GM21737 (cell line): ENCODE data around the gene FCF1.
A peak's percentile ranks its signal among the peaks of the same experiment; 100 is the strongest.

Source experiments
- ATAC-seq: cut with Tn5 transposase; IDR thresholded peaks from one replicate; pipeline ENCODE4 v1.9.1; 2021; ENCODE audit warnings: mild to moderate bottlenecking, moderate library complexity; ENCODE audit not compliant: unreplicated experiment

FCF1 gene, protein sequence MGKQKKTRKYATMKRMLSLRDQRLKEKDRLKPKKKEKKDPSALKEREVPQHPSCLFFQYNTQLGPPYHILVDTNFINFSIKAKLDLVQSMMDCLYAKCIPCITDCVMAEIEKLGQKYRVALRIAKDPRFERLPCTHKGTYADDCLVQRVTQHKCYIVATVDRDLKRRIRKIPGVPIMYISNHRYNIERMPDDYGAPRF

DNA sequence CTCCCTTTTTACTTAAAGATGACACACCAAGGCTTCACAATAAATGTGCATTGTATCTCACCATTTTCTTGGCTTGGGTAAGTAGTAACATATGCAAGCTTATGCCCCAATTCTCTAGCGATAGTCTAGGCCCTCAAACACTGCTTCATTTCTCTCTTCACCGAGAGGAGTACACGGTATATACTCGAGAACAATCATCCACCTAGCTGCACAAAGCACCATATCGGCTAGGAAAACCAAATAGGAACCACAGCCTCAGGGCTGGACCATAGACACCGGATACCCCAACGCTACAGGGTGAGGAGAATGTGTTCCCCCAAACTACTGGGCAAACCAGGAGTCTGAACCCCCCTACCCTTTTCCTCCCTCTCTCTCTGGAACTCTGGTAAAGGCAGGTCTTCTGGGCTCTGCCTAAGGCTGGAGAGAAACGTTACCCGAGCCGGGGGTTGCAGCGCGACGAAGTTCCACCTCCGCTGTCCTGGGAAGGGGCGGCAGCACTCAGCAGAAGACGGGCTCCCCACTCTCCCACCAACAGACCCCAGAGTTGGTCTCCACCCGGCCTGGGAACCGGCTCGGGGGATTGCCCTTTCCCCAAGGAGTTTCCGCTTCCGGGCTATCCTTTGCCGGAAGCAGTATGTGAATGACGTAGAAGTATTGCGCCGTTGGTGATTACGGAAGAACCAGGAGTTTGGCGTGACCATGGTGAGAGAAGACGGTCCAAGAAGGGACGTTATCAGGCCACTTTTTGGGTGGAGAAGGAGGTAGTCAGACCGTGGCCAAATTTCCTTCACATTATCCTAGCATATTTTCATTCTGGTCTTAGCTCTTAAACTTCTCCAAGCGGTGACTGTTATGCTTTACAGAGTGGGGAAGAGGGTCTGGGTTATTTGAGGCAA lies at the start of gene FCF1, which contains the start of gene AREL1:
FCF1 (plus strand) TSS at position 646 of the 896 bp plus-strand sequence; CDS start at position 700, 54 bp downstream.
AREL1 (minus strand) TSS at position 582 of the 896 bp plus-strand sequence. CDS start 27,465 bp downstream, outside the sequence.
- ATAC-seq = peak; percentile 92

DNA sequence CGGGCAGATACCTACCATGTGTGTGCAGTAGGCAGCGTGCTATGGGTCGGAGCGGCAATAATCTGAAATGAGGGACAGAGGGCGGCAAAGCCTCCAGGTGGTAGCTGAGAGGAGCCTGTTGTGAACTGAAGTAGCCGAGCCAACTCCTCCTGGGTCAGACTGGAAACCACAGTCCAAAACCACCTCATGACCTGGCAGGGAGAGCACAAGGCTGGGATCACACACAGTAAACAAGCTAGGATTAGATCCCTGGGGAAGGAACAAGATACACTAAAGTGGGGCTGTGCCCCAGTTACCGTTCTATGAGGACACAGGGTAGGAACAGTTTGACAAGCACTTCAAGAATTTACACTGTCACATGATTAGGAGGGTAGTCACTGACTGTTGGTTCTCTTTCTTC lies 49.1 kb upstream of the FCF1 start:
- ATAC-seq = no peak

DNA sequence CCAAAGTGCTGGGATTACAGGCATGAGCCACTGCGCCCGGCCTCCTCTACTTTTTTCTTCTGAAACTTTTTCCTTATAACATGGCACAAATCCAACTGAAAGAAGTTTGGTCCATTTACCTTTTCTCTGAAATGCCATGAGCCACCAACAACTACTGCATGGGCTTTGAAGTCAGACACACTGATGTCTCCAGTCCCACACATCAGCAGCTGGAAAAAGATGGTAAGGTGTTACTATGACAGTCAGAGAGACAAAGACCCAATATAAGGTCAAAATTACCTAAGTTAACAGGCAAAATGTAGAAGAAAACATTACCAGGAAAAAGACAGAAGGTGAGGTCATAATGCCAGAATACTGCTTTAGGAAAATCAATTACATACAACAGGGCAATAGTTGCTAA lies 48.2 kb upstream of the FCF1 start:
- no peak for ATAC-seq

DNA sequence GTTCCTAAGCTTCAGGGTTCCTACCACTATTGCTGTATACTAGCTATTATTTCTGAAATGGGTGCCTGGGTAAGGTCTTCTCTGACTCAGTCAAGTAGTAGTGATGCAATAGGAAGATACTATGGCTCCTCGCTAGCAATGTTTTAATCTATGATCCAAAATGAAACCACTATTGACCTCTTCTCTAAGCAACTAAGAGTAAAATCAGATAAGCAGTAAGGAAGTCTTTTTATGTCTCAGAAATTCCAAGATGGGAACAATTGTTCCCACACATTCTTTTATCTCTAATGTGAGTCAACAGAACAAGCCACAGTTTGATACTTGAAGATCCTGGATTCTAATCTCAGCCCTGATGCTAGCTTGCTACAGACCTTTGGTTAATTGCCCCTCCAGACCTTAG lies 45.2 kb upstream of the FCF1 start:
- ATAC-seq = no peak

DNA sequence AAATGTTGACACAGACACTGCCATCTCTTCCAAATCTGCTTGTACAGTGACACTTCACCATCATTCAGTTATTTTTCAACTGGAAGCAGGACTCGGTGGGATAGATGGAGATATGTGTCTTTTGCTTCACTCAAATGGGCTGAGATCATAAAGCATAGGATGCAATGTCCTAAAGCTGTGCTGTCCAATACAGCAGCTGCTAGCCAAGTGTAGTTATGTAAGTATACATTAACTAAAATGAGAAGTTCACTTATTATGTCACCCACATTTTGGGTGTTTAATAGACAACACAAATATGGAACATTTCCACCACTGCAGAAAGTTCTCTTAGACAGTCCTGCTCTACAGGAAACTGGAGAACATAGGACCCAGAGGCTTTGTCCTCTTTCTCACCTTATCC lies 43.7 kb upstream of the FCF1 start:
- ATAC-seq = no peak

DNA sequence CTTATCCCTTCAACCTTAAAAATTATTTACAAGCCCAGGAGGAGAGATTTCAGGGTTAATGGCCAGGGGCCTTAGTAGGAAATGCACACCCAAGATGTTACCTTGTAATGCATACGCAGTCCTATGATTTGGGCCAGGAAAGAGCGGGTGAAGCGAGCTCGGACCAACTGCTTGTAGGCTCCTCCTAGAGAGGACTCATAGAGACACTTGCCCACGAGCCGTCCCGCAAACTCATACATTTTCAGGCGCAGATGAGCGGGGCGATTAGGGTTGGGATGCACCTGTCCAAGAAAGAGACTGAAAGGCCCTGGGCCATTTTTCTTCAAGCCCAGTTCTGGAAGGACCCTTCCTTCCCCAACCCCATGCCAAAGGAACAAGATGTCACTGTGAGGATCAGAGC lies 43.1 kb upstream of the FCF1 start:
- ATAC-seq = no peak

DNA sequence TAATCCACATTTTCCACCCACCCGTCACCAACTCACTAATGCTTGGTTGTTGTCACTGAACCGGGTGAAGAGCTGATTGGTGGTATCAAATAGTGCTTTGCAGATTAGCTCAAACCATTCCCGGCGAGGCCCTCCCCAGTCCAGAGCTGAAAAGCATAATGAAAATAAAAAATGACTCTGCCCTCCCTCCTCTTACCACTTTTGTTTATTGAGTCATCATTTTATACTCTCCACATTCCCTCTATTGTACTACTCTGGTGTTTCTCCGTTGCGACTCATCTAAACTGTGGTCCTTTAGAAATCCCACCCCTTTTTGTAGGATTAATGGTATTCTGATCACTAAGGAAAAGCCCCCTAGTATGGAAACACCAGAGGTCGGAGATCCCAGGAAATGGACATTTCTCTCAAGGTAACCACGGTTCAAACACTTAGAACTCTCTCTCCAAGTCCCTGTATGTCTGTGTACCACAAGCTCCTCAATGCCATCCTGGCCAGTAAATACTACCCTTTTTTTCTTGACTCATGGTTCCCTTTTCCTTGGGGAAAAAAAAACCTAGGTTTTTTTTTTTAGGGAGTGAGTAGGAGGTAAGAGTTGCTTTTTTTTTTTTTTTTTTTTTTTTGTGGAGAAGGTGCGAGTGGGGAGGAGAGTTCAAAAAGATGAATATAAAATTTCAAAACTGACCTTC lies 42.1 kb upstream of the FCF1 start:
- ATAC-seq = no peak

DNA sequence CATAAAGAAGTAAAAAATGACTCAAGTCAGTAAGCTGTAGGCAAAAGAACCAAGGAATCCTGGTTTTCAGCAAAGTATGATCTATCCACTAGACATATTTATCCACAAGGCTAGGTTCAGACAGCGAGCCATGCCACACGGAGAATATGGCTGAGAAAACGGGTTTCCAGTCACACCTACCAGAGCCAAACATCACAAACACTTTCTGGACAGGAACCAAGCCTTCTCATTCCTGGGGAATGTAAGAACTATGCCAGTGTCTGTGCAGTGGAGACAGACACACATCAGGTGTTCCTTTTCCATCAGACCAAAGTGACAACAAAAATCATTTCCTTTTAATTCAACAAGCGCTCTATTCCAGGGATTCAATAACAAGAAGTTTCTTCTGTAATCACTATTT lies 41.2 kb upstream of the FCF1 start:
- no peak for ATAC-seq

DNA sequence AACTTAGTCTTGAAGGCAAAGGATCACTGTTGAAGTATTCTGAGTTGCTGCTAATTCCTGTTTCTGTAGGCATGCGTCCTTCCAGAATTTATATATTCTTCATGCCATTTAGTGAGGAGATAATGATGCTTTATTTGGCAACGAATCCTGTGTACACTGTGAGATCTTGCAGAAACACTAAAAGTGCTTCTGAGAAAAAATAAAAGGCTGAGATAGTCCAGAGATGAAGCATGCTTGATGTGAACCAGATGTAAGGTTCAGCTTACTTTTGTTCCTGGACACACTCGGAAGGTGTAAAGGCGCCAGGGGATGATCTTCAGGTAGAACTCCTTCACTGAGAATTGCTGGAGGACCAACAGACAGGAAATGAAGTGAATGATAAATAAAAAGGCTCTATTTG lies 39.2 kb upstream of the FCF1 start:
- ATAC-seq = no peak

DNA sequence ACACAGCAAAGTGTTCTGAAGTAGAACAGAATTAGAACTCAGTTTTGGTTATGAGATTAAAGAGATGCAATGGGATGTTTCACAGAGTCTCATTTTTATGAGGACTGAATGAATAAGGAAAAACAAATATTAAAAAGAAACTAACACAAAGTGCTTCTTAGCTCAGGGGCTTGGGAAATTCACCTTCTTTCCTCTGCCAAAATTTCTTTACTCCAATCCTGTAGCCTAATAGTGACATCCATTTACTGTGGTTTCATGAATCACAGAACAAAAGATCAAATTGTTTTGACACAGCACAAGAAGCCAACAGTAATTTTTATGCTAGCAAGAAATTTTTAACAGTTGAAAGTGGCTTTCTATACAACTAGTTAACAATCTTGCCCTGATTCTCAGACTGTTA lies 37.7 kb upstream of the FCF1 start:
- ATAC-seq = no peak

DNA sequence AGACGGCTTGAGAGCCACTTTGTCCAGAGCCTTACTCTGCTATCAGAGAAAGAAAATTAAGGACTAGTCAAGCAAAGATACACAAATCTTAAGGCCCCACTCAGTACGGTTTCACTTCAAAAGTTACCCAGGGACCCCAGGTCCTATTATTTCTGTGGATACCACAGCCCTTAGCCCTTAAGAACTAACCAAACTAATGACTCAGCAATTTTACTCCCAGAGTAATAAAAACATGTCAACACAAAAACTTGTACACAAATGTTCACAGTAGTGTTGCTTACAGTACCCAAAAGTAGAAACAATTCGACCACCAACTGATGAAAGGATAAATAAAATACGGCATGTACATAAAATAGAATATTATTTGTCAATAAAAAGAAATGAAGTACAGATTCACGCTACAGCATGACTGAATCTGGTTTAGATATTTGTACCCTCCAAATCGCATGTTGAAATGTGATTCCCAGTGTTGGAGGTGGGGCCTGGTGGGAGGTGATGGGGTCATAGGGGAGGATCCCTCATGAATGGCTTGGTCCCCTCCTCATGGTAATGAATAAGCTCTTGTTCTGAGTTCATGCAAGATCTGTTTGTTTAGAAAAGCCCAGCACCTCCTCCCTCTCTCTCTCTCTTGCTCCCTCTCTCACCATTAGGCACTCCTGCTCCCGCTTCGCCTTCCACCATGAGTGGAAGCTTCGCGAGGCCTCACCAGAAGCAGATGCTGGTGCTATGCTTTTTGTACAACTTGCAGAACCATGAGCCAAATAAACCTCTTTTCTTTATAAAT lies 30.6 kb upstream of the FCF1 start:
- no peak for ATAC-seq

DNA sequence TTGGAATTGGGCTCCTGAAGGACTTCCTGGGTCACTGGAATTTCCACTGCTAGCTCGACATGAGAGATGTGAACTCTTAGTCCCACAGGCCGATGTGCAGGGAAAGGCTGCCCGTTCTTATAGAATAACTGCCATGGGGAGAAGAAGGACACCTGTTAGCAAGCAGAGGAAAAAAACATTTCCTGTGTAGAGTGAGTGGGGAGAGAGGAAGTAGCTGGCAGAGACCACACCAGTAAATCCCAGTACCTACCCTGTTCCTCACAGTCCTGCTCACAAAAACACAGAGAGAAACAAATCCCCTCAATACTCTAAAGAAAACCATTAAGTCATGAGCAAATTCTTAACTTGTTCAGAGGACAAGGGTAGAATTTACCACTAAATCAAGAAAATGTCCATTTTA lies 29.5 kb upstream of the FCF1 start:
- ATAC-seq = no peak

DNA sequence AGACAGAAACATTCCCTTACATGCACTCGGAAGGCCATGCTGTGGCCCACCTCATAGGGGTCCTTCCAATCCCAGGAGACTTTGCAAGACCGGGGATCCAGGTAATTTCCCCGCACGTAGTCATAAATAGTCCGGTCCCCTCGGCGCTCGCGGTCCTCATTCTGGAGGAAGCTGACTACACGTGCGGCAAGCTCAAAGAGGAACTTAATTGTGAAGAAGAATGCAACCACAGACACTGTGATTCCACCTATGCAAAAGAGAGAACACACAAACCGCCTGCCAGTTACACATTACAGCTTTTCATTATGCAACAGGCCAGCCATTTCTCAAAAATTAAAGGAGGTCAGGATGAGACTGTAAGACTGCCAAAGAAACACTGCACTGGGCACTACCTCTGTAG lies 28.5 kb upstream of the FCF1 start:
- peak; percentile 68 for ATAC-seq

DNA sequence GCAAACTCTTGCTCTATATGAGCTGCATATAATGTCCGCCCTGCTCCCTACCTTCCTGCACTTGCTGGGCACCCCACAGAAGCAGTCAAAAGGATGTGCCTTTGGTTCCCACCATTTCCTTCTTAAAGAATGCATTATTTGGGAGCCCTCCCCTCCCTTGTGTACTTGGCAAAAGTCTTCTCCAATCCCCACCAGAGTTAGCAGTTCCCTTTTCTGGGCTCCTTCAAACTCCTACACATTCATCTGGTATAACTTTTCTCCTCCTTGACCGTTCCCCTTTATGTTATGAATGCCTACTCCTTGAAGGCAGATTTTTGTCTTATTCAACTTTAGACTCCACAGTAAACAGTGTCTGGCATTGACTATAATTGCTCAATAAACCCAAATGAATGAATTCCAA lies 27.9 kb upstream of the FCF1 start:
- no peak for ATAC-seq

DNA sequence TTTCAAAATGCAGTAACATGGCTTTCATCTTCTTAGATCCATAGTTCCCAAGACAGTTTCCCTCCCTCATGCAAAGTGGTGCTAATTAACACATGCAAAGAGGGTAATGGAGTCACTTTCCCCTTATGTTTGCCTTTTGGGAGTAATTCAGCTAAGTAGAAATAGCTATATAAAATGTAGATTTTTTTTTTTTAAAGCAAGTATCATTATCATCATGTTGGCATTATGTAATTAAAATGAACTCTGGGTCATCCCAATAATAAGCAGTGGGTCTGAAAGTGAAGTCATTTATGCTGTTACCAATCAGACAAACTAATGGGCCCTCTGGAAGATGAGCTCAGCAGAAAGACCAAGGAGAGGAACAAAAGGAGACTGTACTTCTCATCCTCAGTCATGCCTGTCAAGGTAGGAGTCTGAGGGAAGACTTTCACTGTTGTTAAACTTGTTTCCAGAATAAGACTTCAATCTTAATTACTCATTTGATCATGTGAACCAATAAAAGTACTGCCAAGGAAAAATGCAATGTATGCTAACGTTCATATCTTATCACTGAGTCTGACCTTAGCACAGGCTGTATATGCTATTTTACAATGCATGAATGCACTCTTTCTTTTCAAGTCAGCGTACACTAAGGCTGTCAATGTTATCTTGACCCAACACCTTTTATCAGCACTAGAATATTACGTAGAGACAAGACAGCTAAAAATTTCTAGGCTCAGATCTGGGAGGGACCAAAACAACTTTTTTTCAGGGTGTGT lies 26.8 kb upstream of the FCF1 start:
- no peak for ATAC-seq

DNA sequence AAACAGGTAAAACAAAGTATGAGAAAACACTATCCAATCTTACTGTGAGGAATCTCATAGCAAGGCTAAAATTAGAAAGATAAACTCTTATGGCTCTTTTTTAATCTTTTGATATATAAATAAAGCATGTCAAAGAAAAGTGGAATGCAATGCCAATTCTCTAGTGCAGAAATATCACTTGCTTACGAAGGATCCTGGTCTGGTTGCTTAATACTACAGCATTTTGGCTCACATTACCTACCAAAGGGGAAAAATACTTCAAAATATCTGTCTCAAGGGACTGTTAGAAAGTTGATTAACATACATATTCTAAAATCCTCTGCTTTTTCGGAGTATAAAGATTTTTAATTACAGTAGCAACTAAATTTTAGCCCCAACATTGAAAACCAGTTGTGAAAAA lies 21.5 kb upstream of the FCF1 start:
- no peak for ATAC-seq

DNA sequence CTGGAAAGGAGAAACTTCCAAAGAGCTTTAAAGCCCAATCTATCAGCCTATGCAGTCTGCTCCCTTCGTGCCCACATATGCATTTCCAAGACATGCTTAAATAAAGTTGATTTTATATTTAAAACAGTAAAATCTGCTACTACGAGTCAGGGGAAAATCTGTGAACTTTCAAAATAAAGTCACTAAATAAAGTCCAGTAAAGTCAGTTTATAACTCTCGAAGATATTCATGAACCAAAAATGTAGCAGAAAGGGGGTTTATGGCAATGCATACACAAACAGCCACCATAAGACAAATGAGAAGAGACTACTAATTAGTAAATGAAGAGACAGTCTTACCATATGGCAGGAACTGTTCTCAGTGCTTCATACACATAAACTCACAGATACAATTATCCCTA lies 19.8 kb upstream of the FCF1 start:
- no peak for ATAC-seq

DNA sequence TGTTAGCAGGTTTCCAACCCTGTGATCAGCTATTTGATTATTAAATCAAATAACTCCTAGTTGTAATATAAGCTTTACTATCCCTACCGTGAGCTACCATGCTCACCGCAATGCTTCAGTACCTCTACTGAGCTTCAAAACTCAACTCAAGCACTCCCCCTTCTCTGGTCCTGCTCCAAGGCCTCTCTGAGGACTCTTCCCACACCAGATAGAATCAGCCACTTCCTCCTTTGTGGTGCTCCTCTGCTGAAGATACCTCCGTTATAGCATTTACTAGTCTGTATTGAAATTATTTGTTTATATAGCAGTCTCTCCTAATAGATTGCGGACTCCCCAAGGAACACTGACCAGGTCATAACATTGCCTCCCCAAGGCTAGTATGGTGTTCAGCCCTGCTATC lies 17.5 kb upstream of the FCF1 start:
- ATAC-seq = no peak

DNA sequence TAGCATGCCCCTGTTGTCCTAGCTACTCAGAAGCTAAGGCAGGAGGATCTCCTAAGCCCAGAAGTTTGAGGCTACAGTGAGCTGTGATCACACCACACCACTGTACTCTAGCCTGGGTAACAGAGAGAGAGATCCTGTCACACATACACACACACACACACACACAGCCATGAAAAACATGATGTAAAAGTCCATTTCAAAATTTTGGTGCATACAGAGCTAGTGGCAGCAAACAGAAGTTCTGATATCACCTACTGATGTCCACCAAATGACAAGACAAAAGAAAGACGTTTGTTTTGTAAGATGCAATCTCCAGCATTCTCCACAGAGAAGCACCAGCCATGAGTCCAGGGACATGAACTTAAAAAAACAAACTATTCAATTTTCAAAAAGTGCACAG lies 15.9 kb upstream of the FCF1 start:
- ATAC-seq = no peak

DNA sequence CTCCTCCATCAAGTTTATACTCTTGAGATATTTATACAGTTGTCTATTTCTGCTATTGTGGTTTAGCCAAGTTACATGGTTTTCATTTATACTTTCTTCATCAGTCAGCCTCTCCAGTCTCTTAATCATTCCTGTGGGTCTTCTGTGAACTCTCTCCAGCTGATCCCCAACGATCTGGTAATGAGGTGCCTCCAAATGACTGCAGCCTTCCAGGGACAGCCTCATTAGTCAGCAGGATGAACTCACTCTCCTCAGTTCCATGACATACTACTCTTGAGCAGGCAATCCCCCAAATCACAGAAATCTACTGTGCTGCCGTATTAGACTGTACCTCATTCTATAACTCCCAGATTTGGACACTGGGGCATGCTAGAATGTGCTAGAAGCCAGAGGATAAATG lies 15.4 kb upstream of the FCF1 start:
- no peak for ATAC-seq
